EH (cell line): ENCODE data around the gene ZRANB1.

ENCODE experiments used
- DNase-seq: peaks from one replicate; pipeline ENCODE4 v3.0.0-alpha.2; 2015; ENCODE audit warnings: low read depth

The ZRANB1 gene

DNA sequence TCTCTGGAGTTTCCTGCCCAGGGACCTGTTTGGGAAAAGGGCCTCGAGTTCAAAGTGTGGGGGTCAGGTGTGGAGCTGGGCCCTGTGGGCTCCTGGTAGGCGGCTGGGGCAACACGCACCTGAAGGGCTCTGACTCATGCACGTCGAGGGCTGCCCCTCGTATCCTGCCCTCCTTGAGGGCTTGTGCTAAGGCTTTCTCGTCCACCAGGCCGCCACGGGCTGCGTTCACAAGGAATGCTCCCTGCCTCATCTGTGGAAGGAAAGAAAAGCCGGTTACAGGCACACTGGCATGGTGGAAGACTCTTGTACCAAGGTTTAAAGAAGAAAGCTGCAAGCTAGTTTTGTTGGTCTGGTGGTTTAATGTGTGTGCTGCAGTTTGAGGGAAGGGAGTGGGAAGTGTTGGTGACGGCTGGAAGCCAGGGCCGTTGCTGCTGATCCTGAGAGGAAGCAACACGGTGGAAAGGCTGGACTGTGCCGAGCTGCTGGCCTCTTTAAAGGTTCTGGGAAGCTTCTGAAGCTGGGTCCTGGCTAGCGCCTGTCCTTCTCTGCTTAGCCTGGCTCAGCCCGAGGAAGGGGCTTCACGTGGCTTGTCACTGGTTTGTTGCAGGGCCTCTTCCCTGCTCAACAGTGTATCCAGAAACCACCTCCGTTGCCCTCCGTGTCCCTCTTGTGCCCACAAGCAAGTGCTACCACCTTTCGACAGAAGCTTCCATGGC is 52.0 kb downstream of the ZRANB1 start:
- no peak for DNase-seq

DNA sequence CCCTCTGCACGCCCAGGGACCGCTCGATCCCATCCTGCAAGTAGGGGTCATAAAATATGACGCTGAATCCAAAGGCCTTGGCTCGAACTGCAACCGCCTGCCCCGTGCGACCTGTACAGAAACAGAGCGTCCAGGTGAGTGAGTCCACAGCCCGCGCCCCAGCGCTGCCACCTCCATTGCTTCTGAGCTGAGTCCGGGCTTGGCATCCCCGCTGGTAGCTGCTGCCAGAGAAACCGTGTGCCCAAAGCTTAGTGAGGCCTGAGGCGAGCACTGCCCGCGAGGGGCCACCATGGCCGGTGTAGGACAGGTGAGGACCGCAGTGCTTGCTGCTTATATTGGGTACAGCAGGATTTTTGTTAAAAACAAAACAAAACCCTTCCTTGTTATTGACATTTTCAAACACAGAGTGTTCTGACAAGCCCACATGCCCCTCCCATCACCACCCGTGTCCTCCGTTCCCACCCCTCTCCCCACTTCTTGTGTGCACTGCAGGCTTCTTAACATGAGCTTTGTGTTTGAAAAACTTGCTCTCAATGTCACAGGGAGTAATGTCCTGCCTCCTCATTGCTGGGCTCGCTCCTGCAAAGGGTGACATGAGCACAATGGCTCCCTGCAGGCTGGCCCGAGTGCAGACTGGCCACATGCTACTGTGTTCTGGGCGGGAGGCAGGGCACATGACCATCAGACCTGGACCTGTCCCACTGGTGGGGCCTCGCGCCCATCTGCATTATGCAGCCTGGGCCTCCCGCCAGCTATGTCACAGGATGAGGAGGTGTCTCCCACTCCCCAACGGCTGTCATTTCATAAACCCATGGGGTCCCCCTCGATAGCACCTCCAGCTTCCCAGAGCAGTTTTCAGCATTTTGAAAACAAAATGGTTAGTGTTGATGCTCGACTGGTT is 52.9 kb downstream of the ZRANB1 start:
- no peak for DNase-seq

DNA sequence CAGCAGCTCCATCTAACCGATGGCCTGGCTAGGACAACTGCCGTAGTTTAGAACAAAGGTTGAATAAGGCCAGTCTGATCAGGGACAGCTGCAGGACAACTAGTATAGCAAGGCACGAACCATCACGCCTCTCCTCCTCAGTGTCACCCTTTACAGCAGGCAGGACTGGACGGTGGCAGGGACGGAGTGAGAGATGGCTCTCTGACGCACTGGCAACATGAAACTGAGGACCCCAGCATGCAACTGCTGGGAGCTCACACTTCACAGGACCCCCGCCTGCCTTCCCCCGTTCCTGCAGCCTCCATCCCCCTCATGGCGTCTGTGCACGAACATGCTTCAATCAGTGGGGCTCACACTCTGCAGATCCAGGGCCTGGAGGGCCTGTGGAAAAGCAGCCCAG is 53.7 kb downstream of the ZRANB1 start:
- no peak for DNase-seq

DNA sequence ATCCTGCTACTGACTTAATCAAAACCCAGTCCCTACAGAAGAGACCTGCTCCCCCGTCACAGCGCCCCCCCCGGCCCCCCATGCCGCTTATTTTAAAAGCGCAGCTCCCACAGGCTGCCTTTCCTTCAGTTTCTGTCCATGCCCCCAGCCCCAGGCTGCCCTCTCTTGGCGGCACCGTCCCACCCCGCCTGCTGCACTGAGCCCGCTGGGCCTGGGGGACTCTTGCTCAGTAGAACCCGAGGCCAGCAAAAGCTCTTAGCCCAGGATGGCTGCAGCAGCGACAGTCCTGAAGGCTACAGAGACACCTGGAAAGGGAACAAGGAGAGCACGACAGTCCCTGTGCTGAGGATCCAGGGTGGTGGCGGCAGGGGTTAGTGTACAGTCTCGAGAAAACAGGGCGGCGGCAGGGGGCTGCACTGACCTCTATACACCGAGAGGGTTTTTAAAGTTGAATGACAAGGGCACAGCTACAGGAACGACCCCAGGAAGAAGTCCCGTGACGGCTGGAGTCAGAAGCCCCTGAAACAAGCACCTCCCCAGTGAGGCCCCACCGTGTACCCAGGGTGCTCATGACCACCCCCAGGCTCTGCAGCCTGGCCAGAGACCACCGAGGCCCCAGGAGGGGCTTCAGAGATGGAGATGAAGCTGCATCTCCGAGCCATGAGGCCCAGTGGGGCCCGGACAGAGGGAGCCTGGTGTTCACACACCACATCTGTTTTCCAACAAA is 54.4 kb downstream of the ZRANB1 start:
- DNase-seq, result no peak

DNA sequence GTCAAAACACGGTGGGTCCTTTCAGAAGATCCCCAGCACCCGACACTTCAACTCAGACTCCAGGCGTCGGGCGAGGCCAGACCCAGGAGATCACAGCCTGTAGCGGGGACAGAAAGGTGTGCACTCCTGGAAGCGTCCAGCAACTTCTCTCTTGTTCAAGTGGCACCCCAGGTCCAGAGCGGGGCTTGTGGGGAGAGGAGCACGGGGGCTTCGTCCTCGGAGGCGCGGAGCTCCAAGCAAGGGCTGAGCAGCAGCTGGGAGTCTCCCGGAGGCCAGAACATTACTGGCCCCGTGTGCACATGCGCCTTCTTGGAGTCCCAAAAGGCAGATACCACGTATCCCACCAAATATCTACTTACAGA is 54.9 kb downstream of the ZRANB1 start:
- DNase-seq, result no peak

DNA sequence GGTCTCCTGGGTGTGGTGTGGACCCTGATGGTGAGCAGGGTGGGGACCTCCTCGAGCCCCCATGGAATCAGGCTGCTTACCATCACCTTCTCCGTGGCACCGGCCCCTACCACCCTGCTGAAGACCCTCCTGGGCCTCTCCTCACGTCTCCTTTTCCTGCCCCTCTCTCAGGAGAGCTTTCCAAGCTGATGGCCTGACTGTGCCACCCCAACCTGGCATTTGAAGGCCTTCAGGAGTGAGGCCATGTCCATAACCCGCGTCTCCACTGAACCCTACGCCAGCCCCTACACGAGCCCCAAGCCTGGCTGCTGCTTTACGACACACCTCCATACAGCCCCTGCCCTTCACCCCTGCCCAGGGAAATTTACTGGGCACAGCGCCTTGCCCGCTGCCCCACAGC is 55.4 kb downstream of the ZRANB1 start:
- no peak for DNase-seq

DNA sequence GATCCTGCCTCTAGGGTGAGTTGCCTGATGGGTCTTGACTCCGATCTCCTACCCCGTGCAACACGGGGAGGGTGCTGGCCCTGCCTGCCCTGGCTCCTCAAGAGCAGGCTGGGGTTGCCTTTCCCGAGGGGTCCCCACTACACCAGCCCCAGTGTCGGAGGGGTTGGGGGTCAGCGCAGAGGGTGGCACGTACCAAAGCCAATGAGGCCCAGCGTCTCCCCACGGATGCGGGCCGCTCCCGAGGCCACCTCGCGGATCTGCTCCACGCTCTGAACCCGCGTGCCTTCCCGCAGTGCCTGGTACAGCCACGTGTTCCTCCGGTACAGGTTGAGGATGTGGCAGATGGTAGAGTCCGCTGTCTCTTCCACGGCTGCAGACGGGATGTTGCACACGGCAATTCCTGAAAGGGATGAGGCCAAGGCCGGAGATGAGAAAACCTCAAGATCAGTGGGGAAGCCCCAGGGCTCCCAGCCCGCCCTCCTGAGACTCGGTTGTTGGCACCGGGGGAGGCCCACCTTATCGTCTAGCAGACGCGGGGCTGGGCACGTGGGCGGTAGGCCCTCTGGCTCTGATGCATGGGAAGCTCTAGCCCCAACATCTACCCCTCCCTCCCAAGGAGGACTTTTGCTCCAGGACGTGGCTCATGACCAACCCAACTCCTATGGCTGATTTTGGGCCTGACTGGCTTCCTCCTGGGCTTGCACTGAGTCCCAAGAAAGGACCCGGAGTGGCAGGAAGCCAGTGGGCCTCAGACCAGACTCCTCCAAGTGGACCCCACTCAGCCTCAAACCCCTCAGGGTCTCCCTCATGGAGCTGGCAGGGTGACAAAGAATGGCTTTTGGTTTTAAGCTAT is 56.1 kb downstream of the ZRANB1 start:
- DNase-seq, result no peak

DNA sequence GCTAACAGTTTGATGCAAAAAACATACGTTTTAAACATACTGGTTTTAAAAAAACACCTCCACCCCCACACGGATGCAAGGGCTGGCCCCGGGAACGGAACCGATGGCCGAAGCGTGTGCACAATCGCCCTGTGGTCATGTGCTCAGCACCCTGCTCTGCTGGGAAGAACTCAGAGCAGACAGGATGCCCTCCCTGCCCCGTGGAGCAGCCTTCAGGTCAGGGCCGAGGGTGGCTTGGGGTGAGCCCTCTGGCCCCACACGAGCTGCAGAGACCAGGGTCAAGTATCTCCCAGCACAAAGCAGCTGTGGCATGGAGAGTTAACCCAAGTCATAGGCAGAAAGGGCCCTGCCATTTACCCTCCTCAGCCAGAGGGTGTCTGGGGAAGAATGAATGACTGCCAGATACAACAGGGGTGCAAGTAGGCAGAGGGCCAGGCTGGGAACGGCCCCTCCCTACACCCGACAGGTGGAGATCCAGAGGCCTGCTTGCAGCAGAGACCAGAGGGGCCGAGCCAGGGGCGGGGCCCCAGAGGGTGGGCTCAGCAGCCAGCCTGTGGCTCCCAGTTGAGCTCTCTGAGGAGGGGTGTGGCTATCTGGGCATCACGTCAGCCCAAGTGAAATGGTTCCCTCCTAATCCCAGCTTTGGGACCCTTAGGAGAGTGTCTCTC is 56.8 kb downstream of the ZRANB1 start:
- DNase-seq, result no peak

DNA sequence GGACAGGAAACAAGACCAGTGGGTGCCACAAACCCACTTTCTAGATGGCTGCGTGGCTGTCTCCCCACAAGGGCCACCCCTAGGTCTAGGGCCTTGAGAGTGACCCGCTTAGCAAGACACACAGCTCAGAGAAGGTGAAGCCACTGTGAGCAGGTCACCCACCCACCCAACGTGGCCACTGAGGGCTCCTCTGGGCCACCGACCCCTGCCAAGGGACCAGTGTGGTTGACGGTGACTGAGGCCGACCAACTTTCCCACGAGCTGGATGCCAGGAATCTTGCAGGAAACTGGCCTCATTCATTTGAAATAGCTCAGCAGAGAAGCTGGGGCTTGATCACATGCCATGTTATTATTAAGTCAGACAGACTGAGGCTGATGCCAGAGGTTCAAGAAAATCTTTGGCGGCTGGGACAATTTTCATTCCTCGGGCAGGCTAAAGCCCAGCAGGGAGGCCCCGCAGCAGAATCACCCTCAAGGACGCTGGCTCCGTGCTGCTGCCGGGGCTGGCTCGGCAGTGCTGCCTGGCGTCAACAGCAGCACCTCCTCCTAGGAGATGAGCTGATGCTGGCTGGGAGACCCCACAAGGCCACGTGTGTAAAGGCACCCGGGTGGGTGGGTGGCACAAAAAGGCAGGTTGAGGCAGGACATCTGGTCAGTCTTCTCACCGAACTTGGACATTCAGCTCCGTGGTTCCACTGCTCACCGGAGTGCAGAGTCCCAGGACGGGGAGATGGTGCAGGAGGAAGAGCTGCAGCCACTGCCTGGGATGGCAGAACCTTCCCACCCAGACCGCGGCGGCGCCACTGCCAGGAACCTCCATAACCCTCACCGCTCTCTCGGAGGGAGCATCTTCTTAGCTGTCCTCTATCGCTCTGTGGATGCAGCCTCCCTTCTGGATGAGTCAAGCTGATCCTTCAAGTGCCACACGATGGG is 57.8 kb downstream of the ZRANB1 start:
- DNase-seq, result peak; percentile 86

DNA sequence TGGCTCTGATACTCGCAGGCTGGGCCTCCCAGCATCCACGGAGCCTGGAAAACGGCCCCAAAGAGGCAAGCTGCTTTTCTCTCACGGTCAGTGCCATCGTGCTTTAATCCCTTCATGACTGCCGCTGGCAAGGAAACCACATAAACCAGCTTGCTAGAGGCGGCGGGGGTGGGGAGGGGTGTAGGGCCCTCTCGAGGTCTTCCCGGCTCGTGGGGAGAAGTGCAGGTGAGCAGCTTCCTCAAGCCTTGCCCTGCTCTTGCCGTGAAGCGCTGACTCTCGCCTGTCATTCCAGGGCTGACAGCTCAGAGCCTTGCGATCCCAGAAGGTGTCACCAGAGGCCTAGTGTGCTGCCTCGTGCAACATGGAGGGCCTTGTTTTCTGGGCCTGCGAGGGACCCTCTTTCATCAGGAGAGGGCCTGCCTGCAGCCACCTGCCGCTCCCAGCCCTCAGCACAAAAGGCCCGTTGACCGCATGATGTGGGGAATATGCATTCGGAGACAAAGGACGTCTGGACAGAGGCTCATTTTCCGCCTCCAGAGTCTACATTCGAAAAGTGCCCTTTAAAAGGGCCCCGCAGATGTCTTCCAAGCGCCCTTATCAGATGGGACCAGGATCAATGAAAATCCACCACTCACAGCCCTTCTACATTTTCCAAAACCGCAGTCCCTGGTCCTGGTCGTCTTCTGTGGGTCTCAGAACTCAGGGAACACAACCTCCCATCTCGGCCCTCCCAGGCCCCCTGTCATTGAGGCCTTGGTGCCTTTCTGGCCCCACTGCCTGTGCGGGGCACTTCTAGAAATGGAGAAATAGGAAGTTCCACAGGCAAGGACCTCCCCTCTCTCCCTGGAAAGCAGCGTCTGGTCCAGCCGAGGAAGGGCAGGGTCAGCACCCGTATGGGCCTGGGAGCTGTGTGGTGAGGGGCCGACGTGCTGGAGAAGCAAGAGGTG is 58.7 kb downstream of the ZRANB1 start:
- DNase-seq, result no peak

DNA sequence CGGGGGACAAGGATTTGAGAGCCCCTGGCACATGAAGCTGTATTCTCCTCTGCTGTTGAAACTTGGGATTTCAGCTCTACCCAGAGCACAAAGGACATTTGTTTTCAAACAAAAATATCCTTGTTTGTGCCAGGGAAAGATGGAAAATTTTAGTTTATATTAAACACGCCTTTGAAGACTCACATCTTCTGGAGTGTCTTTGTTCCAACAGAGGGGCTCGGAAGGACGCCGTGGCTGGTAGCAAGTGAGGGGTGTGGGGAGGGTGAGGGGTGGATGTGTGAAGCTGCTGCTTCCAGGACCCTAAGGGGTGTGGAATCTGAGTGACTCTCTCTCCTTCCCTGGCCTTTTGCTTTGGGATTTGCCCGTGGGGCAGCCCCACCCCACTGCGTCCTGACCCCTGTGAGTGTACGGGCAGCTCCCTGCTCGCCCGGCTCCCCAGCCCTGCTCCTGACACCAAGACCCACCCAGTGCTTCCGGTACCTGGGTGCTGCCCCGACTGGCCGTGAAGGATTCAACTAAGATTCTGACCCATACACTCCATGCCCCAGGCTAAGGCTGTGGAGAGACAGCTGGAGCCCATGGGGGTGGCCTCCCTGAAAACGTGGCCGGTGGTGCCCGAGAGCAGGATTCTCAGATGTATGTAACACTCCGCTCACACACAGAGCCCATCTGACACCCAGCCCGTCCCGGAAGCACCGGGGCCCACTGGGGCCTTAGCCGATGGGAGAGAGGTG is 59.6 kb downstream of the ZRANB1 start:
- DNase-seq, result no peak

DNA sequence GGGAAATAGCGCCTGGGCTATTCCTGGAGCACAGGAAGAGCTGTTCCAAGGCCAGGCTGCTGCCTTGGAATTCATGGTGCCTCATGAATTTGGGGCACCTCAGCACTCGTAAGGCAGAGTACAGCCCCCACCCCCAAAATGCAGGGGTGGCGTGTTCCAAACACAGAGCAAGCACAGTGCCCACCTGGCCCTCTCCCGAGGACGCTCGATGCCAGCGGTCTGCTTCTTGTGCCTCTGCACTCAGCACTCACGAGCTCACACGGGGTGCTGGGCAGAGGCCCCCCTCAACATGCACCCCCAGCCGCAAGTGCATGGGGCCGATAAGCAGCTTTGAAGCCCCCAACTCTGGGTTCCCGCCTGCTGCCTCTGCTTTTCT is 60.1 kb downstream of the ZRANB1 start:
- no peak for DNase-seq

DNA sequence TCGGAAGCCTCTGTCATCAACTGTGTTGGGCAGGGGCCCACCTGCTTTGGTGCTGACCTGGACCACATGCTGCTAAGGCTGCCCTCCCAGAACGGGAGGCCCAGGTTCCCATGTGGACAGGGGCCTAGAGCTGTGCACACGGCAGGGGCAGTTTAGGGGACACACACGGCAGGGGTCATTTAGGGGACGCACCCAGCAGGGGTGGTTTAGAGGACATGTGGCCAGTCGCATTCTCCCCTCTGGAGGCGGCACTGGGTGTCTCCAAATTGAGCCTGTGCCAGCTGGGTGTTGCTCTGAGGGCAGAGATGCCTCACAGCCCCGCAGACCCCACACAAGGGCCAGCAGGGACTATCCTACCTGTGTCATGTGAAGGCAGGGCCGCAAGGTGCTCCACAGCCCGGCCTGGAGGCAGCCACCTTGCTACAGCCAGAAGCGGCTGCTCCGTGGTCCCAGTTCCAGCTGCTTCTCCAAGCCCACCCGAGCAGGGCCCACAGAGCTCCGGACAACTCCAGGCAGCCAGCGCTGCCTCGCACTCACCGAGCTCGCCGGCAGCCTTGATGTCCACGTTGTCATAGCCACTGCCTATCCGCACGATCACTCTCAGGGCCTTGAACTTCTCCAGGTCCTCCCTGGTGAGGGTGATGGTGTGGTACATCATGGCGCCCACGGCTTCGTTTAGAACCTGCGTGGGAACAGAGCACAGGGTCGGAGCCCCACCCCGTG is 60.7 kb downstream of the ZRANB1 start:
- DNase-seq, result no peak

DNA sequence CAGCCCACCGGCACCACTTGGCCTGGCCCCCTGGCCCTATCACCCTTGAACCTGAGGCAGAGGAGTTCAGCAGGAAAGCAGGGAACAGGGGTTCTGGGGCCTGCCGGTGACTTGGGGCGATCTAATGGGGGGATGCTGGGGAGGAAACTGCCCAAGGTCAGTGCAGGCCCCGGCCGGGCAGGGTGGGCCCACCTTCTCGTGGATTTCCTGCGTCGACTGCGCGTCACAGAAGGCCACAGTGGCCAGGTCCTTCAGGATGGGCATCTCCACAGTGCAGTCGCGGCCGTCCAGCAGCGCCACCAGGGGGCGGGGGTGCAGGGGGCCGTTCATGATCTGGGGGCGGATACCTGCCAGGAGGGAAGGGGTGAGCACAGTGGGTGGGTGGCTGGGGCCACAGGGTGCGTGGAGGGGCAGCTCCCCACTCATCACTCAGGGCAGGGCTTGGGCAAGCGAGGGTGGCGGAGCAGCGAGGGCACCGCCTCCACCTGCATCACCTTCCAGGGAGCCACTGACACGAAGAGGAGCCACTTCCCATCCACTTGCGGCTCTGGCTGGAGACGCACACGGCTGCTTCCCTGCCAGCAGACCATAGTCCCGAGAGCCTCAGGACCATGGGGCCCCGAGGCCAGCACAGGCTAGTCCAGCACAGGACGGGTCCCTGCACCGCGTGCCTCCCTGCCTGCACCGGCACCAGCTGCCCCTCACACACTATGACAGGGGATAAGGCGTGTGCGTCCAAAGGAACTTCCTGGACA is 61.4 kb downstream of the ZRANB1 start:
- no peak for DNase-seq

DNA sequence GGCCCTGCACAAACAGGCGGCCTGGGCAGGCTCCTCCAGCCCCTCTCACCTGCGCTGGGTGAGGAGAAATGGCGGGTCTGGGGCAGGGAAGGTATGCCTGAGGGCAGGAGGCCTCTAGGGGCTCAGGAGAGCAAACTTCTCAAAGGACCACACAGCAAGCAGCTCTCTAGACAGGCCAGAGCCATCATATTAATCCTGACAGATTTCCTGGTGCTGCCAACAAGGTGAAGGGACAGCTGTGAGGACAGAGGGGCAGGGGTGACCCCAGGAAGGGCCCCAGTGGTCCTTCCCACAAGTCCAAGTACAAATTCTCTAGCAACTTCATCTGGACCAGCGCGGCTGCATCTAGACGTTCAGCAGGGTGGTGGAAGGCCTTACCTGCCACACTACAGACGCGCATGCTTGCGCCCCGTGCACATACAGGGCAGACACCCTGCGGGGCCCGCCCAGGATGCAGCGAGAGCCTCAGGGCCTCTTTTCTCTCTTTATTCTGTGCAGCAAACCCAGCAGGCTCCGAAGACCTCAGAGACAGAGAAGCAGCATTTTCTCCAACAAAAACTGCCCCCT is 62.1 kb downstream of the ZRANB1 start:
- DNase-seq, result no peak

DNA sequence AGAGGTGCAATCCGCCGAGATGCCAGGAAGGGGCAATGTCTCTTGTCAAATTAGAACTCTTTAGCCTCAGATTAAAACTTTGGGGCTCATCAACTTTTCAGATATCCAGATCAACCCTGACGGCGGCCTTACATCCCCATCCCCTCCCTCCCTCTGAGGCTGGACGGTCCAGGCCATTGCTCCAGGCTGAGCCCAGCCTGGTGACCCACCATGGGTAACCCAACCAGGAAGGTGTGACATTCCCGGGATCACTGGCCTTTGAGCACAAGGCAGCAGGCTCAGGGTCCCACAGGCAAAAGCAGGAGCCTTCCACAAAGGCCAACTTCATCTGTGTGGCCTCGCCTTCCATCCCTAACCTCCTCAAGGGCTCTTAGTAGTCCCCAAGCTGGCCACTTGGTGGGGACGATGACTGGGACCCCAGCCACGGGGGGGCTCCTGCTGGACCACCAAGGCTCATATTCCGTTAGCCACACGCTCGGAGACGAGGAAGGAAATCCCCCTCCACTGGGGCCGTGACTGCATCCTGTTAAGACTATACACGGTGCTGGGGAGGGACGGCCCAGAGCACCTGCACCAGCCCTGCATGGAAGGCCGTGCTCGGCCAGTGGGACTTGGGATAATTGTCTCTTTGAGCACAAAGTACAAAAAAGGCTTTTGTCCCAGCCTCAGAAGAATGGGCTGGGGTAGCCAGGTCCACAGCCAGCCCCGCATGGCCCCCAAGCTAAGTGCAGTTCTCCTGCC is 62.8 kb downstream of the ZRANB1 start:
- DNase-seq, result no peak
